Vagina (tissue), 2 donors: ENCODE data around the gene CST9. TPM values are rescaled to one million over a fixed set of nuclear protein-coding genes. Genes with fewer than 3 reads are reported as not detected.
A peak's percentile ranks its signal among the peaks of the same experiment; 100 is the strongest.

ENCODE experiments used
- DNase-seq, 2 donors: peaks; one replicate each; pipeline ENCODE4 v3.0.0-alpha.2; 2017; ENCODE audit errors: extremely low spot score in 2 of 2
- H3K27ac ChIP-seq: fragments of 200-600 bp; sonication (generic); one replicate; pipeline ENCODE4 v1.5.1; 2019
- H3K27me3 ChIP-seq: fragments of 200-600 bp; sonication (generic); one replicate; pipeline ENCODE4 v1.5.1; 2019
- H3K36me3 ChIP-seq, 2 donors: fragments of 200-600 bp; sonication (generic); one replicate each; pipeline ENCODE4 v1.5.1; 2017 to 2019
- H3K4me1 ChIP-seq: fragments of 200-600 bp; sonication (generic); one replicate; pipeline ENCODE4 v1.5.1; 2019
- H3K4me3 ChIP-seq, 2 donors: fragments of 200-600 bp; sonication (generic); 1 replicate in 1 of 2; 2 replicates in 1 of 2; pipeline ENCODE4 v1.5.1; 2016 to 2019
- H3K9me3 ChIP-seq: fragments of 200-600 bp; sonication (generic); one replicate; pipeline ENCODE4 v1.5.1; 2019
- CTCF ChIP-seq, 3 experiments: fragments of 450-650 bp in 2 of 3; fragments of 200-600 bp in 1 of 3; sonication (generic) in 1 of 3; IDR thresholded peaks; one replicate each; pipeline ENCODE4 v1.5.1; 2017 to 2019; ENCODE audit warnings: antibody characterized with exemption in 3 of 3, mild to moderate bottlenecking in 2 of 3, moderate library complexity in 2 of 3
- POLR2A ChIP-seq, 2 donors: fragments of 450-650 bp; IDR thresholded peaks; one replicate each; pipeline ENCODE4 v1.6.1; 2017; ENCODE audit warnings: antibody characterized with exemption in 2 of 2, mild to moderate bottlenecking in 2 of 2, moderate library complexity in 2 of 2
- POLR2AphosphoS5 ChIP-seq, 2 donors: sonication (generic); formaldehyde crosslinking; IDR thresholded peaks; one replicate each; pipeline ENCODE4 v1.9.0; 2017; ENCODE audit warnings: antibody characterized with exemption in 2 of 2, mild to moderate bottlenecking in 2 of 2, low read depth in 1 of 2; ENCODE audit not compliant: insufficient read depth in 1 of 2
- intact Hi-C: fragments of 100-400 bp; cut with DNase I; formaldehyde crosslinking; loops from one replicate; pipeline ENCODE4 v1.15.1; 2023
- total RNA-seq: library from RNA; depleted of rRNA; stranded (reverse); fragments of >200 nt; gene quantifications from one replicate; pipeline ENCODE4 v1.2.3, GENCODE V29; 2016

The CST9 gene
- not detected for total RNA-seq

DNA sequence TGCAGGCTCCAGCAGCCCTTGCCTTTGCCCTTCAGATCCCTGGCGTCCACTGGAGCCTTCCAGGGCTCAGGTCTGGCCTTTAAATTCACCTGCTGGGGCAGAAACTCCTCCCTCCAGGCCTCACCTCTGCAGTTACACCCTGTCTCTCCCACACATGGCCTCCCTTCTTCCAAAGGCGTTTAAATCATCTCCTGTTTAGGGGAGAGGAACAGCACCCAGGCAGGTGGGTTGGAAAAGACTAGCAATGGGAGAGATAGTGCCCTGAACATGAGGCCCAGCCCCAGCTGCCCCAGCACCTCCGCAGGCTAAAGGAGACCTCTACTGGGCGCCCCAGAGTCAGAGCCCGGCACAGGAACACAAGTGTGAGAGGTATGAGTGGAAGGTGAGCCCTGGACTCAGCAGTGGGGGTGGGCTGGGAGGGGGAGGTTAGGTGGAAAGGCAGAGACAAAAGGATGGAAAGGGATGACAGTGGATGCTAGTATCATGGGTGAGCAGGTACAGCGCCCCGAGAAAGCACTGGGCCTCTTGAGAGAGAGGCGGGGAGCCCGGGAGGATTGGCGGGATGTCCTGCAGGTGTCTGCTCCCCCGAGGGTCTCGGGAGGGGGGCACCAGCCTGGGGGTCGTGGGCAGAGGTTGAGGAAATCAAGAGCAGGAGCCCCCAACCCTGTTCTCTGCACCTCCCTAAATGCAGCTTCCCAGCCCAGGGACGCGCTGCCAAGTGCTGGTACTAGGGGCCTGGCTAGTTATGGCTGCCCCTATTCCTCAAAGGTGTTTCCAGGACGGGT lies at the start of gene CST9:
TSS of gene CST9 (minus strand) at position 51 of the 785 bp plus-strand sequence. CDS start 53 bp downstream, outside the sequence.
- DNase-seq, result no peak
- H3K4me3 ChIP-seq, result no peak within 1 kb of the TSS
- intact Hi-C loops, result no loop called here
- H3K9me3 ChIP-seq, result no peaks in the 10 kb centered on the region
- H3K27me3 ChIP-seq, result no peaks in the 10 kb centered on the region
- H3K4me1 ChIP-seq, result no peaks in the 10 kb centered on the region
- no peak within 1 kb of the TSS for H3K27ac ChIP-seq
- TF ChIP-seq POLR2AphosphoS5 (IDR thresholded peaks at IDR 0.05; ENCODE audit: insufficient read depth in 1 of 2, low read depth in 1 of 2), result no peak
- no peak for TF ChIP-seq CTCF (IDR thresholded peaks at IDR 0.05)
- TF ChIP-seq POLR2A (IDR thresholded peaks at IDR 0.05), result no peak
- no peaks in the 10 kb centered on the region for H3K36me3 ChIP-seq

DNA sequence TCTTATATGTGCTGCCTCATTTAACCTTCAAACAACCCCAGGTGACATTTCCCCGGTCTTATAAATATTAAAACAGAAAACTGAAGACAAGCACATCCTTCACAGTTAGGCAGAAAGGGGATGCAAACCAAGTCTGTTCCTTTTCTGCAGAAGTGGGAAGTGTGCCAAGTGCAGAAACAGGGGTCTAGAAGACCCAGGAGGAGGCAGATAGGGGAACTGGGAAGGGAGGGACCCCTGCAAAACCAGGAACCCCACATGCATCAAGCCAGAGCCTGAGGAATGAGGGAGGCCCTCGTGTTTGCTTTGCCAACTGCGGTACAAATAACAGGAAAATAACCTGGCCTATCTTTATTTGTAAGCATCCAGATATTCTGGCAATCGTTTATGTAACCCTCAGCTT lies 49.0 kb upstream of the CST9 start:
- H3K27ac ChIP-seq, result peak overlapping the region; percentile 10
- intact Hi-C loops, result no loop called here
- no peak for DNase-seq
- H3K4me1 ChIP-seq, result peaks cover 27% of the 10 kb centered on the region
- H3K9me3 ChIP-seq, result no peaks in the 10 kb centered on the region
- TF ChIP-seq CTCF (IDR thresholded peaks at IDR 0.05), result no peak
- no peak for TF ChIP-seq POLR2AphosphoS5 (IDR thresholded peaks at IDR 0.05; ENCODE audit: insufficient read depth in 1 of 2, low read depth in 1 of 2)
- no peak for TF ChIP-seq POLR2A (IDR thresholded peaks at IDR 0.05)
- H3K27me3 ChIP-seq, result no peaks in the 10 kb centered on the region
- H3K4me3 ChIP-seq, result no peak overlapping the region
- no peaks in the 10 kb centered on the region for H3K36me3 ChIP-seq

DNA sequence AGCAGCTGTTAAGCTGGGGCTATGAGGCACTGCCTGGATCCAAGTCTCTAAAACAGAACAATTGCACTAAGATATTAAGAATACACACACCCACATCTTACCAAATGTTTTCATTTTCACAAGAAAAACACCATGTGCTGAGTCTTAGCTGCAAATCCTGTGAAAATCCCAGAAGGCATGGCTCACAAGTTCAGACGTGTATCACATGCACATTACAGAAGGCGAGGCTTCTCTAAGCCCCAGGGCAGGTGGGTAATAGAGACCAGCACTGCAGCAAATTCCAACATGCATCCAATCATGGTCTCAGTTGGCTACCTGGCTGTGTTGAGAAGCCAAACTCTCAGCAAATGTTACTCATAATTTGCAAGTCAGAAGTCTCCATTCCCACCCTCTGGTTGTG lies 48.3 kb upstream of the CST9 start:
- H3K4me1 ChIP-seq, result peaks cover 27% of the 10 kb centered on the region
- H3K4me3 ChIP-seq, result no peak overlapping the region
- no peaks in the 10 kb centered on the region for H3K36me3 ChIP-seq
- intact Hi-C loops, result no loop called here
- peak in 1 of 2 donors; percentile 43 for DNase-seq
- no peaks in the 10 kb centered on the region for H3K9me3 ChIP-seq
- no peak for TF ChIP-seq POLR2AphosphoS5 (IDR thresholded peaks at IDR 0.05; ENCODE audit: insufficient read depth in 1 of 2, low read depth in 1 of 2)
- TF ChIP-seq POLR2A (IDR thresholded peaks at IDR 0.05), result no peak
- no peak overlapping the region for H3K27ac ChIP-seq
- no peaks in the 10 kb centered on the region for H3K27me3 ChIP-seq

GRCh38 chr20:23653400-23653938 lies 47.8 kb upstream of the CST9 start:
- H3K4me3 ChIP-seq, result no peak overlapping the region
- H3K9me3 ChIP-seq, result no peaks in the 10 kb centered on the region
- H3K27ac ChIP-seq, result no peak overlapping the region
- no peaks in the 10 kb centered on the region for H3K36me3 ChIP-seq
- TF ChIP-seq POLR2AphosphoS5 (IDR thresholded peaks at IDR 0.05; ENCODE audit: insufficient read depth in 1 of 2, low read depth in 1 of 2) (no peak), POLR2A (IDR thresholded peaks at IDR 0.05) (no peak), CTCF (IDR thresholded peaks at IDR 0.05) (no peak)
- H3K27me3 ChIP-seq, result no peaks in the 10 kb centered on the region
- peaks cover 27% of the 10 kb centered on the region for H3K4me1 ChIP-seq
- intact Hi-C loops, result no loop called here
- DNase-seq, result peak in 1 of 2 donors; percentile 61

- intact Hi-C loops, result no loop called here
- H3K27me3 ChIP-seq, result no peaks in the 10 kb centered on the region
- no peak overlapping the region for H3K27ac ChIP-seq
- no peaks in the 10 kb centered on the region for H3K36me3 ChIP-seq
- TF ChIP-seq POLR2AphosphoS5 (IDR thresholded peaks at IDR 0.05; ENCODE audit: insufficient read depth in 1 of 2, low read depth in 1 of 2) (no peak), CTCF (IDR thresholded peaks at IDR 0.05) (no peak), POLR2A (IDR thresholded peaks at IDR 0.05) (no peak)
- no peak overlapping the region for H3K4me3 ChIP-seq
- no peaks in the 10 kb centered on the region for H3K9me3 ChIP-seq
- peak in 1 of 2 donors; percentile 58 for DNase-seq
- H3K4me1 ChIP-seq, result peaks cover 27% of the 10 kb centered on the region
These were observed 47.2 kb upstream of the CST9 start for GRCh38 chr20:23652926-23653325.
